GM12878 (cell line): ENCODE measurements around the gene UBE2E1. TPM values are rescaled to one million over a fixed set of nuclear protein-coding genes. Genes with fewer than 3 reads are reported as not detected.
A peak's percentile ranks its signal among the peaks of the same experiment; 100 is the strongest.

Experiments used
- ATAC-seq: fragments of 200-7000 bp; cut with Tn5 transposase; 3 replicates; pipeline ENCODE4 v1.9.1; 2020; ENCODE audit warnings: mild to moderate bottlenecking, moderate library complexity
- BruUV-seq: library from RNA; stranded (reverse); fragments of 400-500 nt; replicated peaks from 2 replicates; lab custom pipeline; 2021; lab: Mats Ljungman, UMichigan
- CTCF ChIA-PET: fragments of 300-600 bp; sonication (Branson Sonifier 250); formaldehyde crosslinking; extraction: SDS; loops from one replicate; lab custom pipeline; 2021; ENCODE audit warnings: inconsistent platforms; lab: Yijun Ruan, JAX
- POLR2A ChIA-PET: fragments of 350-600 bp; formaldehyde crosslinking; extraction: SDS; loops from one replicate; lab custom pipeline; 2021; ENCODE audit warnings: inconsistent platforms; lab: Charles Lee
- RAD21 ChIA-PET: fragments of 300-600 bp; sonication (Branson Sonifier 250); formaldehyde crosslinking; loops from one replicate; lab custom pipeline; 2023; ENCODE audit warnings: antibody characterized with exemption; ENCODE audit not compliant: unreplicated experiment; lab: Charles Lee
- SMC1A ChIA-PET: fragments of 300-600 bp; sonication (Branson Sonifier 250); formaldehyde crosslinking; loops from one replicate; lab custom pipeline; 2023; ENCODE audit not compliant: unreplicated experiment, uncharacterized antibody; lab: Charles Lee
- DNase-seq: peaks from one replicate; pipeline ENCODE4 v3.0.0-alpha.2; 2011; ENCODE audit warnings: low read depth, low spot score
- FAIRE-seq: peaks from 3 replicates; lab custom pipeline; 2011; peaks lifted over from hg19 to GRCh38; lab: Jason Lieb, UNC
- H2AFZ ChIP-seq: 2 replicates; pipeline ENCODE4 v1.6.0; 2011; ENCODE audit warnings: low read depth, low read length, control low read depth; ENCODE audit not compliant: control insufficient read depth
- H3K27ac ChIP-seq: 2 replicates; pipeline ENCODE4 v1.5.1; 2011; ENCODE audit warnings: control low read depth; ENCODE audit not compliant: control insufficient read depth, insufficient read depth
- H3K27me3 ChIP-seq, 2 experiments: replicated peaks in 1 of 2; 2 replicates each; pipeline versions ENCODE4 v1.6.0 to v1.6.1; 2011; ENCODE audit warnings: low read length in 1 of 2; ENCODE audit not compliant: control insufficient read depth in 2 of 2, insufficient read depth in 2 of 2
- H3K36me3 ChIP-seq, 2 experiments: 2 replicates each; pipeline ENCODE4 v1.5.1; 2011; ENCODE audit warnings: low read length in 1 of 2; ENCODE audit not compliant: control insufficient read depth in 2 of 2, insufficient read depth in 2 of 2
- H3K4me1 ChIP-seq: 2 replicates; pipeline ENCODE4 v1.6.1; 2011; ENCODE audit warnings: mild to moderate bottlenecking, low read length, moderate library complexity, mixed read lengths; ENCODE audit not compliant: control insufficient read depth, insufficient read depth
- H3K4me2 ChIP-seq: 2 replicates; pipeline ENCODE4 v1.6.0; 2011; ENCODE audit warnings: control low read depth; ENCODE audit not compliant: control insufficient read depth, insufficient read depth
- H3K4me3 ChIP-seq: fragments of 200-600 bp; sonication (generic); 2 replicates; pipeline ENCODE4 v1.5.1; 2016
- H3K79me2 ChIP-seq: 2 replicates; pipeline ENCODE4 v1.6.0; 2011; ENCODE audit warnings: low read length; ENCODE audit not compliant: control insufficient read depth, insufficient read depth
- H3K9ac ChIP-seq: 2 replicates; pipeline ENCODE4 v1.8.0; 2011; ENCODE audit warnings: low read length, control low read depth, mixed read lengths; ENCODE audit not compliant: control insufficient read depth, insufficient read depth
- H3K9me3 ChIP-seq: replicated peaks from 3 replicates; pipeline ENCODE4 v1.5.1; 2011; ENCODE audit warnings: mild to moderate bottlenecking, low read length; ENCODE audit not compliant: control insufficient read depth, insufficient read depth
- H4K20me1 ChIP-seq: 2 replicates; pipeline ENCODE4 v1.6.0; 2011; ENCODE audit not compliant: control insufficient read depth, insufficient read depth
- BACH1 ChIP-seq: fragments of 450-650 bp; IDR thresholded peaks from 2 replicates; pipeline ENCODE4 v1.6.1; 2017; ENCODE audit warnings: mild to moderate bottlenecking, borderline replicate concordance
- BMI1 ChIP-seq: fragments of 450-650 bp; IDR thresholded peaks from 2 replicates; pipeline ENCODE4 v1.6.1; 2016; ENCODE audit warnings: mild to moderate bottlenecking, moderate library complexity, borderline replicate concordance
- CEBPZ ChIP-seq: fragments of 150-350 bp; IDR thresholded peaks from 2 replicates; pipeline ENCODE4 v1.6.1; 2016; ENCODE audit warnings: low read depth, low read length
- DPF2 ChIP-seq: fragments of 450-650 bp; IDR thresholded peaks from 2 replicates; pipeline ENCODE4 v1.6.1; 2017; ENCODE audit warnings: mild to moderate bottlenecking
- EZH2 ChIP-seq: IDR thresholded peaks from 2 replicates; pipeline ENCODE4 v1.6.1; 2012; ENCODE audit warnings: low read depth, mild to moderate bottlenecking, control low read depth, inconsistent platforms, low read length, borderline replicate concordance; ENCODE audit not compliant: control insufficient read depth
- HDAC2 ChIP-seq: fragments of 200-600 bp; sonication (generic); IDR thresholded peaks from 2 replicates; pipeline ENCODE4 v1.6.1; 2017
- IKZF2 ChIP-seq, 2 experiments: fragments of 450-650 bp; IDR thresholded peaks; 2 replicates each; pipeline ENCODE4 v1.6.1; 2017; ENCODE audit warnings: mild to moderate bottlenecking in 2 of 2, moderate library complexity in 2 of 2
- IRF4 ChIP-seq: IDR thresholded peaks from 2 replicates; pipeline ENCODE4 v1.6.1; 2011; ENCODE audit warnings: low read depth, low read length
- JUNB ChIP-seq: IDR thresholded peaks from 2 replicates; pipeline ENCODE4 v1.6.1; 2016; ENCODE audit warnings: antibody characterized with exemption, mild to moderate bottlenecking
- KAT2A ChIP-seq: conservative IDR thresholded peaks from 2 replicates; pipeline ENCODE4 v1.6.1; 2011; ENCODE audit warnings: low read depth, low read length; ENCODE audit not compliant: control insufficient read depth
- LARP7 ChIP-seq: fragments of 450-650 bp; IDR thresholded peaks from 2 replicates; pipeline ENCODE4 v1.6.1; 2017; ENCODE audit warnings: mild to moderate bottlenecking
- MTA2 ChIP-seq: fragments of 450-650 bp; IDR thresholded peaks from 2 replicates; pipeline ENCODE4 v1.6.1; 2016; ENCODE audit warnings: low read depth, mild to moderate bottlenecking, moderate library complexity
- NR2C2 ChIP-seq: IDR thresholded peaks from 2 replicates; pipeline ENCODE4 v1.6.1; 2011; ENCODE audit warnings: borderline replicate concordance, low read depth; ENCODE audit not compliant: control insufficient read depth, insufficient read length
- POLR2AphosphoS5 ChIP-seq: IDR thresholded peaks from 2 replicates; pipeline ENCODE4 v1.6.1; 2011; ENCODE audit warnings: mild to moderate bottlenecking, low read length, inconsistent platforms
- RAD21 ChIP-seq: IDR thresholded peaks from 2 replicates; pipeline ENCODE4 v1.6.1; 2011; ENCODE audit warnings: mild to moderate bottlenecking, low read depth, low read length, moderate library complexity; ENCODE audit not compliant: insufficient read depth
- RFX5 ChIP-seq: IDR thresholded peaks from 2 replicates; pipeline ENCODE4 v1.6.1; 2011; ENCODE audit warnings: low read depth, low read length, improper control_type of control experiment
- RUNX3 ChIP-seq: IDR thresholded peaks from 2 replicates; pipeline ENCODE4 v1.6.1; 2012; ENCODE audit warnings: low read length, inconsistent platforms
- SREBF1 ChIP-seq: IDR thresholded peaks from 2 replicates; pipeline ENCODE4 v1.6.1; 2012; ENCODE audit warnings: mild to moderate bottlenecking, low read length
- STAT3 ChIP-seq: IDR thresholded peaks from 2 replicates; pipeline ENCODE4 v1.6.1; 2011; ENCODE audit warnings: low read depth, low read length, improper control_type of control experiment
- TAF1 ChIP-seq: IDR thresholded peaks from 2 replicates; pipeline ENCODE4 v1.6.1; 2011; ENCODE audit warnings: mild to moderate bottlenecking, low read depth, low read length, borderline replicate concordance
- TCF12 ChIP-seq: IDR thresholded peaks from 2 replicates; pipeline ENCODE4 v1.6.1; 2011; ENCODE audit warnings: low read depth, mild to moderate bottlenecking, low read length
- TCF7 ChIP-seq: IDR thresholded peaks from 2 replicates; pipeline ENCODE4 v1.6.1; 2014; ENCODE audit warnings: antibody characterized with exemption, borderline replicate concordance
- YBX1 ChIP-seq: fragments of 450-650 bp; IDR thresholded peaks from 2 replicates; pipeline ENCODE4 v1.6.1; 2016; ENCODE audit warnings: antibody characterized with exemption
- ZSCAN29 ChIP-seq: fragments of 450-650 bp; IDR thresholded peaks from 2 replicates; pipeline ENCODE4 v1.6.1; 2017; ENCODE audit warnings: mild to moderate bottlenecking, moderate library complexity
- WGBS: methylation state at CpG from one replicate; pipeline ENCODE4 v1.1.6; 2016; ENCODE audit warnings: low lambda C conversion rate; ENCODE audit not compliant: insufficient replicate concordance, insufficient coverage; ENCODE audit errors: missing lambda C conversion rate; 5-methylcytosine and 5-hydroxymethylcytosine counted together
- in situ Hi-C: fragments of 300-500 bp; cut with MboI; formaldehyde crosslinking; loops from 9 replicates; pipeline ENCODE4 v1.14.3; 2018; ENCODE audit warnings: mixed read lengths
- intact Hi-C: fragments of 100-400 bp; cut with micrococcal nuclease; formaldehyde crosslinking; loops from one replicate; pipeline ENCODE4 v1.14.2; 2022; ENCODE audit not compliant: unreplicated experiment
- polyA plus RNA-seq, 11 experiments: library from polyadenylated mRNA; depleted of rRNA in 4 of 11; unstranded in 6 of 11; stranded (reverse) in 5 of 11; fragments of >200 nt; fragmentation: Nextera tagmentation in 4 of 11; fragmentation: Illumina TruSeq in 1 of 11; extraction: Ambion mirVana in 4 of 11; extraction: Trizol in 1 of 11; gene quantifications; 1 replicate in 1 of 11; 2 replicates in 10 of 11; pipeline versions ENCODE4 v1.2.1 to v1.2.3, GENCODE V29; 2011 to 2016; ENCODE audit warnings: inconsistent platforms in 2 of 11, missing spikeins in 2 of 11, low read depth in 1 of 11
- total RNA-seq, 4 experiments: library from RNA; depleted of rRNA in 3 of 4; stranded (reverse); fragments of >200 nt in 3 of 4; fragmentation: Illumina TruSeq in 1 of 4; extraction: Trizol in 1 of 4; gene quantifications; 2 replicates each; pipeline versions ENCODE4 v1.2.1 to v1.2.3, GENCODE V29; 2013 to 2021

Gene UBE2E1
- total and polyA plus RNA-seq, 10 of the 15 experiments (the other 5 are each of a cell fraction or from before 2014, with no cell fraction given), result 18.7 to 425 (median 147) TPM

- peak; percentile 85 for DNase-seq
- Histone ChIP-seq H3K36me3 (no peaks in the 10 kb centered on the region), H3K27me3 (no peaks in the 10 kb centered on the region), H4K20me1 (no peaks in the 10 kb centered on the region), H3K27ac (peak overlapping the region; percentile 51), H3K9me3 (no peaks in the 10 kb centered on the region), H3K9ac (no peak overlapping the region), H3K4me3 (peak overlapping the region; percentile 50; the same call in 1 of the 2 replicates), H3K79me2 (no peaks in the 10 kb centered on the region), H3K4me1 (peaks cover 37% of the 10 kb centered on the region), H3K4me2 (peak overlapping the region; percentile 70), H2AFZ (peak overlapping the region; percentile 82)
- BruUV-seq, result no TSS peak
- intact Hi-C loops, result loop anchor here (2.0 to 5.0 kb wide), 4 partner anchors 105 to 560 kb away; partner anchors contain the start of genes NR1D2 and UBE2E2
- WGBS, result 1% methylated on average over 7 of the region's 7 CpGs
- peak; percentile 87 for ATAC-seq
- ChIA-PET RAD21 (interaction anchor here (0.6 to 4.7 kb wide), 22 partner anchors 30 to 554 kb away, joined by 3 to 26 read pairs (median 6); no protein-coding TSS in a partner anchor), SMC1A (interaction anchor here (0.6 to 5.3 kb wide), 38 partner anchors 9 to 839 kb away, joined by 3 to 36 read pairs (median 4); no protein-coding TSS in a partner anchor), POLR2A (interaction anchor here (0.7 to 1.3 kb wide), 2 partner anchors 9 to 526 kb away, joined by 3 to 4 read pairs; no protein-coding TSS in a partner anchor), CTCF (interaction anchor here (0.6 to 3.3 kb wide), 16 partner anchors 9 to 802 kb away, joined by 3 to 17 read pairs (median 4); no protein-coding TSS in a partner anchor)
- peak; percentile 95 for FAIRE-seq
- in situ Hi-C loops, result no loop called here
- TF ChIP-seq RAD21 (peak; percentile 24; the same call in 1 of the 2 replicates), JUNB (peak; percentile 86), HDAC2 (no peak), RFX5 (peak; percentile 84), IKZF2 (IDR thresholded peaks at IDR 0.05) (peak; percentile 11 to 43; a peak in 2 of 4 replicates), ZSCAN29 (no peak), TAF1 (0 out of 2 replicates have a peak, but pooled peaks have one; percentile 20), NR2C2 (no peak), TCF12 (no peak), TCF7 (no peak), CEBPZ (no peak), KAT2A (no peak), STAT3 (no peak), BMI1 (peak; percentile 52; the same call in 1 of the 2 replicates), DPF2 (no peak), LARP7 (no peak), SREBF1 (no peak), IRF4 (peak; percentile 84), RUNX3 (peak; percentile 86), MTA2 (peak; percentile 28; the same call in 1 of the 2 replicates), YBX1 (no peak), EZH2 (no peak), BACH1 (no peak), POLR2AphosphoS5 (no peak)
These were observed 43.5 kb upstream of the UBE2E1 start for GRCh38 chr3:23762214-23762613.
